Effector memory CD8-positive, alpha-beta T cell (primary cell): ENCODE results near the gene DAZAP1.
"Not testable (repeated sequence)": the region's sequence is repeated elsewhere in the genome, so short reads cannot be mapped to it uniquely, and the experiment has no call there.

Source experiments
- ATAC-seq: fragments of 150-1000 bp; cut with Tn5 transposase; replicated peaks from 2 replicates; pipeline ENCODE4 v1.10.0; 2021; ENCODE audit warnings: mild to moderate bottlenecking, moderate library complexity
- DNase-seq, 3 experiments: peaks; one replicate each; pipeline ENCODE4 v3.0.0; 2021
- H3K27ac Mint-ChIP-seq, 2 donors: one replicate each; pipeline ENCODE4 v1.8.0; 2022; ENCODE audit warnings: mild to moderate bottlenecking in 2 of 2, mixed read lengths in 2 of 2, moderate library complexity in 2 of 2
- H3K27me3 Mint-ChIP-seq, 2 donors: one replicate each; pipeline ENCODE4 v1.8.0; 2022; ENCODE audit warnings: mixed read lengths in 2 of 2
- H3K36me3 Mint-ChIP-seq: one replicate; pipeline ENCODE4 v1.8.0; 2022; ENCODE audit warnings: mild to moderate bottlenecking, moderate library complexity, mixed read lengths; ENCODE audit not compliant: insufficient read depth
- H3K4me1 Mint-ChIP-seq, 2 donors: one replicate each; pipeline ENCODE4 v1.8.0; 2022; ENCODE audit warnings: low read depth in 2 of 2, mixed read lengths in 2 of 2
- H3K4me3 Mint-ChIP-seq, 2 donors: one replicate each; pipeline ENCODE4 v1.8.0; 2022; ENCODE audit warnings: mild to moderate bottlenecking in 2 of 2, mixed read lengths in 2 of 2, moderate library complexity in 2 of 2
- H3K9me3 Mint-ChIP-seq, 2 donors: one replicate each; pipeline ENCODE4 v1.8.0; 2022; ENCODE audit warnings: mixed read lengths in 2 of 2

The DAZAP1 gene

DNA sequence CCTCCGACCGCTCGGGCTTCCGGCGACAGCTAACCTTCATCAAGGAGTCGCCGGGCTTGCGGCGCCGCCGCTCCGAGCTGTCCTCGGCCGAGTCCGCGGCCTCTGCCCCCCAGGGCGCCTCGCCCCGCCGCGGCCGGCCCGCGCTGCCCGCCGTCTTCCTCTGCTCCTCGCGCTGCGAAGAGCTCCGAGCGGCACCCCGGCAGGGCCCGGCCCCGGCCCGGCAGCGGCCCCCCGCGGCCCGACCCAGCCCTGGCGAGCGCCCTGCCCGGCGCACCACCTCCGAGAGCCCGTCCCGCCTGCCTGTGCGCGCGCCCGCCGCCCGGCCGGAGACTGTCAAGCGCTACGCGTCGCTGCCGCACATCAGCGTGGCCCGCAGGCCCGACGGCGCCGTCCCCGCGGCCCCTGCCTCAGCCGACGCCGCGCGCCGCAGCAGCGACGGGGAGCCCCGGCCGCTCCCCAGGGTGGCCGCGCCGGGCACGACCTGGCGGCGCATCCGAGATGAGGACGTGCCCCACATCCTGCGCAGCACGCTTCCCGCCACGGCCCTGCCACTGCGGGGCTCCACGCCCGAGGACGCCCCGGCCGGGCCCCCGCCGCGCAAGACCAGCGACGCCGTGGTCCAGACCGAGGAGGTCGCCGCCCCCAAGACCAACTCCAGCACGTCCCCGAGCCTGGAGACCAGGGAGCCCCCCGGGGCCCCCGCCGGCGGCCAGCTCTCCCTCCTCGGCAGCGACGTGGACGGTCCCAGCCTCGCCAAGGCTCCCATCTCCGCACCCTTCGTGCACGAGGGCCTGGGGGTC is 62.1 kb downstream of the DAZAP1 start:
- Mint-ChIP-seq H3K4me3 (peak overlapping the region; percentile 80 to 81), H3K9me3 (no peaks in the 10 kb centered on the region), H3K4me1 (peaks cover 0 to 17% of the 10 kb centered on the region in 2 donors), H3K27ac (no peak overlapping the region), H3K27me3 (peaks cover 0 to 18% of the 10 kb centered on the region in 2 donors), H3K36me3 (peaks cover 1% of the 10 kb centered on the region)
- ATAC-seq (peak; percentile 63), DNase-seq (no peak)

DNA sequence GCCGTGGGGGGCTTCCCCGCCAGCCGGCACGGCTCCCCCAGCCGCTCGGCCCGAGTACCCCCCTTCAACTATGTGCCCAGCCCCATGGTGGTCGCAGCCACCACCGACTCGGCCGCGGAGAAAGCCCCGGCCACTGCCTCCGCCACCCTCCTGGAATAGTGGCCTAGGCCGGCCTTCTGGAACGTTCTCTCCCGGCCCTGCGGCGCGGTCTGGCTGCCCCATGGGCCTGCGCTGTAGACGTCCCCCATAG is 62.6 kb downstream of the DAZAP1 start:
- no peak for ATAC-seq
- peaks cover 0 to 19% of the 10 kb centered on the region in 2 donors for H3K4me1 Mint-ChIP-seq
- H3K4me3 Mint-ChIP-seq = peak overlapping the region; percentile 80 to 81
- DNase-seq = no peak
- H3K27ac Mint-ChIP-seq = no peak overlapping the region
- H3K27me3 Mint-ChIP-seq = peaks cover 0 to 18% of the 10 kb centered on the region in 2 donors
- H3K36me3 Mint-ChIP-seq = peaks cover 4% of the 10 kb centered on the region
- no peaks in the 10 kb centered on the region for H3K9me3 Mint-ChIP-seq

DNA sequence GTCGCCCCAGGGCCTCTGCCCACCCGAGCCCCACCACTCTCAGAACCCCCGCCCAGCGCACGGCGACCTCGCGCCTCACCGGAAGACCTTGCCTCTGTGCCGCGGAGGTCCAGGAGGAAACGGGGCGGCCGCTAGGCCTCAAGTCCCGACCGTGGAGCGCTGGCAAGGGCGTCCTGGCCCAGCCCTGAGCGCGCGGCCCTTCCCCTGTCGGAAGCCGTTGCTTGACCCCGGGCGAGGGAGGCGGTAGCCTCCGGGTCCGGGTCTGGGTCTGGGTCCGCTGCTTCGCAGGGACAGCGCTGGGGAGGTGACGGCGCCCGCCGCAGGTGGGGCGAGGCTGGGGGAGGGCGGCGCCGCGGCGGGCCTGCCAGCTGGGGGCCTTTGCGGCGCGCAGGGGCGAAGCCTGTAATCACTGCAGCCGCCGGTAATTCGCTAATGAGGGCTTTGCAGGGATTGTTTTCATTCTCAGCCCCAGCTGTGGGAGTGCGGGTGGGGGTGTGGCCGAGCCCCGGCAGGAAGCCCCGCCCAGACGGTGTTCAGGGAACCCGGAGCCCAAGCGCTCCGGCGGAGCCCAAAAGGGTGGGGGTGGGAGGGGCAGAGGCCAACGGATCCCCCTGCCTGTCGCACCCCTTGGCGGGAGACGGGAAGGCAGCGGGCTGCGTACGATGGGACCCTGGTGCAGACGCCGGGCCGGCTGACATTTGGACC is 63.1 kb downstream of the DAZAP1 start:
- Mint-ChIP-seq H3K27ac (no peak overlapping the region), H3K9me3 (no peaks in the 10 kb centered on the region), H3K4me1 (peaks cover 0 to 19% of the 10 kb centered on the region in 2 donors), H3K27me3 (peaks cover 0 to 18% of the 10 kb centered on the region in 2 donors), H3K36me3 (peaks cover 4% of the 10 kb centered on the region), H3K4me3 (peak overlapping the region; percentile 80 to 81)
- peak; percentile 61 for ATAC-seq
- peak; percentile 55 to 57 (median 57) for DNase-seq

DNA sequence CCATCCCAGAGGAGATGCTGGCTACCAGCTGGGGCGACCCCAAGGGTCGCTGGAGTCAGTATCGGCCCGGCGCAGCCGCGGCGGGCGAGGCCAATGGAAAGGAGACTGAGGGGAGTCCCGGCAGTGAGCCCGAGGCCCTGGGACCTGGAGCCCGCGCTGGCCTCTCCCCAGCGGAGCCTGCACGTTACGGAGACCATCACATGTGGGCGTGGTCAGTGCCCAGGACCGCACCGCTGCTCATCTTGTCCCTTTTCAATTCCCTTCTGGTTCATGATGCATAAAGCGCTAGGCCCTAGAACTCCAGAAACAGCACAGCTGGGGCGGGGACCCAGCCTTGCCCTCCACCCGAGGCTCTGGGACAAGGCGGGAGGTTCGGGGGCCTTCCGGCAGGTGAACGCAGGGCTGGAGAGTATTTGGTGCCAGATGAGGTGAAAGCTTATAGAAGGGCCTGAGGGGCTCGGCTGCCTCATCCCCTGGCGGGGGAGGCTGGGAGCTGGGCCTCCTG is 63.7 kb downstream of the DAZAP1 start:
- Mint-ChIP-seq H3K36me3 (peaks cover 4% of the 10 kb centered on the region), H3K27me3 (peaks cover 0 to 18% of the 10 kb centered on the region in 2 donors), H3K4me3 (peak overlapping the region; percentile 80 to 81), H3K9me3 (no peaks in the 10 kb centered on the region), H3K27ac (no peak overlapping the region), H3K4me1 (peaks cover 0 to 17% of the 10 kb centered on the region in 2 donors)
- DNase-seq (no peak), ATAC-seq (peak; percentile 26)

DNA sequence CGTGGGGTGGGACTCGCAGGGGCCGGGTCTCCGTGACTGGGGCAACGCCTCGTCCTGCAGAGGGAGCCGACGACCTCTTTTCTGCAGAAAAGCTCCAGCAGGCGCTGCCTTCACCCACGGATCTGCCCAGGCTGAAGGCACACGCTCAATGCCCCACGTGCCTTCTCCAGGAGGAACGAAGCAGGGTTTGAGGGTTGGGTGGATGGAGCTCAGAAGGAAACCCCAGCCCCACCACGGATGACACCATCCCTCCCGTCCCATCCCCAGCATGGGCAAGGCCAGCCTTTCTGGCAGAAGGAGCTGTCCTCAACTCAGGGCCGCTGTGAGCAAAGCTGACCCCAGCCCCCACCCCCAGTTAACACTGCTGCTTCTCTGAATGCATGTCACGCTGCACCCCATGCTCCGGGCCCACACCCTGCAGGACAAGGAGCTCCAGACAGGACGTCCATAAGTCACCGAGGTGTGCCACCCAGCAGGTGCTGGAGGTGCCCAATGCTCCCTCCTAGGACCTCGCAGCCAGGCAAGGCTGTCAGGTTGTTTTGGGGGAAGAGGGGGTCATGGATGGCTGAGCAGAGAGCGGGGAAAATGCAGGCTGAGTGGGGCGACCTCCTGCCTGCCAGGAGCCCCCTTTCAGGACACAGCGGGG is 64.3 kb downstream of the DAZAP1 start:
- Mint-ChIP-seq H3K4me1 (peaks cover 0 to 17% of the 10 kb centered on the region in 2 donors), H3K9me3 (no peaks in the 10 kb centered on the region), H3K4me3 (peak overlapping the region; percentile 80 to 81), H3K27me3 (peaks cover 0 to 18% of the 10 kb centered on the region in 2 donors), H3K27ac (no peak overlapping the region), H3K36me3 (peaks cover 7% of the 10 kb centered on the region)
- ATAC-seq = no peak
- no peak for DNase-seq

DNA sequence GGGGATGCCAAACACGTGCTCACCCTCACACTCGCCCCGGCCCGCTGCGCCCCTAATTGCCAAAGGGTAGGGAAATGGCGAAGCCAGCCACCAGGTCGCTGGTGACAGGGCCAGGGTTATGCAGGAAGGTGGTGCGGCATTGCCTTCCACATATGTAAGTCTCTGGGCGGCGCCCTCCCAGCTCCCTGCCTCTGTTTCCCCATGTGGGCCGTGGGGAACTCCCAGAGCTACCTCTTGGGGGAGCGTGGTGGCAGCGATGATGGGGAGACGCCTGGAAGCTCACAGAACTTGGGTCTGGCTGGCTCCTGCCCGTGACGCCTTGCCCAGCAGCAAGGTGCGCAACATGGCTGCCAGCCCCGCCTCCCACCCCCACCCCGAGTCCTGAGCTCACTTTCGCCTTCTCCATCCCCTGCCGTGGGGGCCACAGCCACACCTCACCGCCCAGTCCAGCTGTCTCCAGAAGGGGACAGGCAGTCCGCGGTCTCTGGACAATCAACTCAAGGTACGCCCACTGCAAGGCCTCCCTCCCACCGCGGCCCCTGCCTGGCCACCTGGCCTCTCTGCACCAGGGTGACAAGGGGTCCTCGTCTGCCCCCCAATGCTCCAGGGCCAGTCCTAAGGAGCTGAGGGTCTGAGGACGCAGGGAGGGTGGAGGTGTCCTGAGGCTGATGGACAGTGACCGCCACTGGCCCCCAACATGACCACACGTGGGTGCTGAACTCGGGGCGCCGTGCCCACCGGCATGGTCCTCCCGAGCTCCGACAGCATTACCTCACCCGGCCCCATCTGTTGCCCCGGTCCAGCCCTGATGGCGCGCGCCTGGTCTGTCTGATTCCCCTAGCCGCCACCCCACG is 65.1 kb downstream of the DAZAP1 start:
- Mint-ChIP-seq H3K4me1 (peaks cover 0 to 17% of the 10 kb centered on the region in 2 donors), H3K4me3 (peak overlapping the region in 1 of 2 donors; percentile 81), H3K36me3 (peaks cover 12% of the 10 kb centered on the region), H3K27me3 (peaks cover 0 to 18% of the 10 kb centered on the region in 2 donors), H3K27ac (no peak overlapping the region), H3K9me3 (no peaks in the 10 kb centered on the region)
- ATAC-seq (no peak), DNase-seq (no peak)

DNA sequence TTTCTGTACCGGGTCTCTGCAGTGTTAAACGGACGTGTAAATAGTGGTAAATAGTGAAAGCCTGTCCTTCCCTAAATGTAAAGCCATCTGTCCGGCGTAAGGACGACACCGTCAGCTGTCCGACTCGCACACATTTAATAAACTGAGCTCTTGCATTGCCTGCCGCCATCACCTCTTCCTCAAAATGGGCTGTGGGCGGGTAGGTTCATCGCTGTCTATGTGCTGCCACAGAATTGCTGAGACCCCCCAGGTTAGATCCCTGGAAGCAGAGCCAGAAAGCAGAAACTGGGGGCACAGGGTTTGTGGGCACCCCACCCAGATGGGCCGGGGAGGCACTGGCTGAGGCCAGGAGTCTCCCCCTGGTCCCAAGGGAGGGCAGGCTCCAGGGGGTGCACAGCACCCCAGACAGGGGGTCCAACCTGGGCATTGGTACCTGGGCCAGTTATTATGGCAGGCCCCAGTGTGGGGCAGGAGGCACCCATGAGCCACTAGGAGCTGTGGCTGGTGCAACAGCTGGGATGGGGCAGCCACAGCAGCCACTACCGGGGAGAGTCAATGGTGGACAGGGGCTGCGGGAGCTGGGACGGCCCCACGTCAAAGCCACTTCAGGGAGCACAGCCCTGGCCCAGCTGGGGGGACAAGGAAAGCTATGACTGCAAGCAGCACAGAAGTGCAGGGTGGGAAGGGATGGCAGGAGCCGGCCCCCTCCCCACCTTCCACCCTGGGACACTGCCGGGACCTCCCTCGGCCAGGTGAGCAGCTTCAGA is 65.9 kb downstream of the DAZAP1 start:
- no peaks in the 10 kb centered on the region for H3K9me3 Mint-ChIP-seq
- no peak for DNase-seq
- peaks cover 0 to 22% of the 10 kb centered on the region in 2 donors for H3K4me1 Mint-ChIP-seq
- H3K27me3 Mint-ChIP-seq = peaks cover 0 to 18% of the 10 kb centered on the region in 2 donors
- H3K36me3 Mint-ChIP-seq = peaks cover 12% of the 10 kb centered on the region
- ATAC-seq = no peak
- no peak overlapping the region for H3K27ac Mint-ChIP-seq
- peak overlapping the region in 1 of 2 donors; percentile 8 for H3K4me3 Mint-ChIP-seq

DNA sequence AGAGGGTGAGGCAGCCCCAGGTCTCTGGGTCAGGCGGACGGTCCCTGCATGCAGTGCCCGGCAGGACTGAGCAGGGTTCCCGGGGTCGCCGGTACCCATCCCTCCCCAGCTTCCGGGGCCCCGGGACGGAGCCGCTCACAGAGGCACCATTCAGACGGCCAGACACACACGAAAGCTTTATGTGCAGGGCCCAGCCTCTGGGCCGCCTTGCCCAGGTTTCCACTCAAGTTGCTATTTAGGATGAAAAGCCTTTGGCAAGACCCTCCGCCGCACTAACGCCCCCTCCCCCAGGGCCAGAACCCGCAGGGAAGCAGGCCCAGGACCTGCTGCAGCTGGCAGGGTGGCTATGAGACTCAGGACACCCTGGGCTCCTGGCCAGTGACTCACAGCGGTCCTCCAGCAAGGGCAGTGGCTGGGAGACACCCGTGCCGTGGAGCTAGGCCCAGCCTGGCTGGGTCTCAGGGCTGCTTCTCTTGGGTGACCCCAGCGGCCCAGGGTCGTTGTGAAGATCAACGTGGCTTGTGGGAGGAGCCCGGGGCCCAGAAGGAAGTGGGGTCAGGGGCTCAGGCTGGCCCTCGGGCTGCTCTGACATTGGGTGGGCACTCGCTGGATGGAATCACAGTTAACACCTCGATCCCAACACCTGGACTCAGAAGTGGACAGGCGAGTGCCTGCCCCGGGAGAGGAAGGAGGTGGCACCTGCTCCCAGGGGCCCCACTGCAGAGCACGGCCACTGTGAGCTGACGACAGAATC is 66.8 kb downstream of the DAZAP1 start:
- DNase-seq (no peak), ATAC-seq (no peak)
- Mint-ChIP-seq H3K4me3 (no peak overlapping the region), H3K27me3 (peaks cover 0 to 18% of the 10 kb centered on the region in 2 donors), H3K27ac (no peak overlapping the region), H3K4me1 (peaks cover 4 to 26% of the 10 kb centered on the region in 2 donors), H3K36me3 (peaks cover 15% of the 10 kb centered on the region), H3K9me3 (no peaks in the 10 kb centered on the region)

DNA sequence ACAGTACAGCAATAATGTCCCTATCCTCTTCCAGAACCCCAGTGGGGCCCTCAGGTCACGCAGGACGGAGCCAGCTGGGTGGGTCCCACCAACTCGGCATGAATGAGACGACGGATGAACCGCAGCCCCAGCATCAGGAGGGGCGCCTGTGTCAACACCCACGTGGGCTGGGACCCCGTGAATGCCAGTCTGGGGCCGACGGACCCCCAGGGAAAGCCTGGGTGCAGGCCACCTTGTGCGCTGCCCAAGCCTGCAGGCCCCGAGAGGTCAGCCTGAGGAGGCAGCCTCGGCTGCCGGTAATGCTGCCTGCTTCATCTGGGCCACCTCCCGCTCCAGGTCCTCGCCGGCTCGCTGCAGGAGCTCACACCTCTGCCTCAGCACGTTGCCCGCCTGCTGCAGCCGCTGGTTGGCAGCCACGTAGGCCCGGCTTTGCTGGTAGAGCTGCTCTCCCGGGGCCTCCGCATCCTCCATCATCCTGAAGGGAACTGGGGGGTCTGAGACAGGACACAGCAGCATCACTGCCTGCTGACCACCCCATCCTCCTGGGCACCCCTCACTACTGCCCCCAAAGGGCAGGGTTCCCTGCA is 67.5 kb downstream of the DAZAP1 start:
- peaks cover 0 to 18% of the 10 kb centered on the region in 2 donors for H3K27me3 Mint-ChIP-seq
- DNase-seq (no peak), ATAC-seq (no peak)
- H3K4me3 Mint-ChIP-seq = no peak overlapping the region
- H3K27ac Mint-ChIP-seq = no peak overlapping the region
- peaks cover 19% of the 10 kb centered on the region for H3K36me3 Mint-ChIP-seq
- H3K4me1 Mint-ChIP-seq = peaks cover 6 to 28% of the 10 kb centered on the region in 2 donors
- no peaks in the 10 kb centered on the region for H3K9me3 Mint-ChIP-seq

DNA sequence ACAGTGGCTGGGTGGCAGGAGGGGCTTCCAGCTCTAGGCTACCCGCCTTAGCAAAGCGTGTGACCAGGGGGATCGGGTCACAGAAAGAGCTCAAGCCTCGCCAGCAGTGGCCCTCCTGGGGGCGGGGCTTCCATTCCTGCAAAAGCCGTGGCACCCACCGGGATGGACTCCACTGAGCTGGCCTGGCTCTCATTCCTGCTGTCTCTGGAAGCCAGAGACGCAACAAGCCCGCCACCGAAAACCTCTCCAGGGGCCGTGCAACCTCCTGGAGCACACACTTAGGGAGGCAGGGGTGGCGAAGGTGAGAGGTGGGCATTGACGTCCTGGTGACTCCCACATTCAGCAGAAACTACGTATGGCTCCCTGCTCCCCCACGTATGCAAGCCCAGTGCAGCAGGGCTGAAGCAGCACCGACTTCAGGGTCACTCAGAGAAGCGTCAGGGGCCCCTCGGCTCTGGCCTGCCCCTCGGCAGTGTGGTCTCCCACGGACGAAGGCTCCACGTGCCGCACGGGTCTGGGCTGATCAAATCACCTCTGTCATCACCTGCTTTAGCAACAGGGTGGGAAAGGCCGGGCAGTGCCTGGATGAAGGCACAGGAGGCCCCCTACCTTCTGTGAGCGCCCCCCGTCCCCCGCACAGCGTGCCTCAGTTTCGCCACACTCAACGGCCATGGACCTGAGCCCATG is 68.5 kb downstream of the DAZAP1 start:
- Mint-ChIP-seq H3K9me3 (no peaks in the 10 kb centered on the region), H3K27ac (no peak overlapping the region), H3K4me3 (no peak overlapping the region), H3K36me3 (peaks cover 19% of the 10 kb centered on the region), H3K27me3 (peaks cover 0 to 18% of the 10 kb centered on the region in 2 donors), H3K4me1 (peaks cover 11 to 24% of the 10 kb centered on the region in 2 donors)
- ATAC-seq = no peak
- no peak for DNase-seq

DNA sequence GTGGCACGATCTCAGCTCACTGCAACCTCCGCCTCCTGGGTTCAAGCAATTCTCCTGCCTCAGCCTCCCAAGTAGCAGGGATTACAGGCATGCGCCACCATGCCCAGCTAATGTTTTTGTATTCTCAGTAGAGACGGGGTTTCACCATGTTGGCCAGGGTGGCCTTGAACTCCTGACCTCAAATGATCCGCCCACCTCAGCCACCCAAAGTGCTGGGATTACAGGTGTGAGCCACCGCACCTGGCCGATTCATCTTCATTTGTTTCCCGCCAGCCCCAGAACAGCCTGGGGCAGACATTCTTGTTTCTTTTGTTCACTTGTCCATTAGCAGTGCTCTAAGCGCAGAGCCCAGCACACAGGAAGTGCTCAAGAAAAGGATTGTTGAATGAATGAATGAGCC is 69.7 kb downstream of the DAZAP1 start:
- H3K4me1 Mint-ChIP-seq = peaks cover 11 to 21% of the 10 kb centered on the region in 2 donors
- not testable (repeated sequence) for DNase-seq, ATAC-seq, H3K27ac Mint-ChIP-seq, H3K27me3 Mint-ChIP-seq, H3K9me3 Mint-ChIP-seq
- peaks cover 19% of the 10 kb centered on the region for H3K36me3 Mint-ChIP-seq
- peak overlapping the region in 1 of 2 donors; percentile 12 for H3K4me3 Mint-ChIP-seq
